Retinal pigment epithelial cell (primary cell): ENCODE results near the gene ATP8B1.

Experiments used
- DNase-seq: peaks from one replicate; pipeline ENCODE4 v3.0.0-alpha.2; 2010; ENCODE audit warnings: low read depth
- H3K4me3 ChIP-seq: 2 replicates; pipeline ENCODE4 v1.5.1; 2011; ENCODE audit warnings: mild to moderate bottlenecking, low read length, control low read depth, moderate library complexity
- TF ChIP-seq, protein P1 (sequence below): conservative IDR thresholded peaks from 2 replicates; pipeline ENCODE4 v1.5.1; 2011; ENCODE audit warnings: low read depth, low read length, control low read depth, inconsistent platforms

The ATP8B1 gene

DNA sequence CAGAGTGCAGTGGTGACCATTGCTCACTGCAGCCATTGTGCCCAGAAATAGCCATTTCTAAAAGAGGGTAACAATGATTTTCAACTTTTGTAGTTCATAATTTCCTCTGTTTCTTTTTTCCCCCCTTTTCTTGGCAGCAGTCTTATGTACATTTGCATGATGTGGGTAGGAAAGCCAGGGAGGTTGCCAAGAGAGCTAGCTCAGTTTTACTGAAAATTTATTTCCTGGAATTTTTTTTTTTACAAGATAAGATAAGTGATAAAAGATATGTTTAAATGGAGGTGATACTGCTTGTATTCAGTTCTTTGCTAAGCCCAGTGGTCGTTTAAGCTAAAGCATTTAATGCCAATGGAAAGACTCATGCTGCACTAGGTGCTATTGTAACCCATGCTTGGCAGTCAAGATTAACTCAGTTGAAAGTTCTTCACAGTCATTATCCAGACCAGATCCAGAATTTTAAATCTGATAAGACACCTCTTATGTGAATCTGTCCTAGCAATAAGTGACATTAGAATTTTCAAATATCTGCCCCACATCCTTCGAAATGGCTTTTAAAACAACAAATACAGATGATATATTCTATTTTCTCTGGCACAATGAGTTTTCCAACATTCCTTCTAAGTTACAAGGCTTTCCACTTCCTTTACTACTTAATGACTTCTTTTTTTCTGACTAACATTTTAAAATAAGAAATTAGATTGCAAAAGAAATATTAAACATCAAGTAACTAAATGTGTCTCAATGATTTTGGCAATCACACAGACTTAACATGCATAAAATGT, 4.4 kb upstream of the ATP8B1 start:
- no peak overlapping the region for H3K4me3 ChIP-seq
- TF ChIP-seq, protein P1, sequence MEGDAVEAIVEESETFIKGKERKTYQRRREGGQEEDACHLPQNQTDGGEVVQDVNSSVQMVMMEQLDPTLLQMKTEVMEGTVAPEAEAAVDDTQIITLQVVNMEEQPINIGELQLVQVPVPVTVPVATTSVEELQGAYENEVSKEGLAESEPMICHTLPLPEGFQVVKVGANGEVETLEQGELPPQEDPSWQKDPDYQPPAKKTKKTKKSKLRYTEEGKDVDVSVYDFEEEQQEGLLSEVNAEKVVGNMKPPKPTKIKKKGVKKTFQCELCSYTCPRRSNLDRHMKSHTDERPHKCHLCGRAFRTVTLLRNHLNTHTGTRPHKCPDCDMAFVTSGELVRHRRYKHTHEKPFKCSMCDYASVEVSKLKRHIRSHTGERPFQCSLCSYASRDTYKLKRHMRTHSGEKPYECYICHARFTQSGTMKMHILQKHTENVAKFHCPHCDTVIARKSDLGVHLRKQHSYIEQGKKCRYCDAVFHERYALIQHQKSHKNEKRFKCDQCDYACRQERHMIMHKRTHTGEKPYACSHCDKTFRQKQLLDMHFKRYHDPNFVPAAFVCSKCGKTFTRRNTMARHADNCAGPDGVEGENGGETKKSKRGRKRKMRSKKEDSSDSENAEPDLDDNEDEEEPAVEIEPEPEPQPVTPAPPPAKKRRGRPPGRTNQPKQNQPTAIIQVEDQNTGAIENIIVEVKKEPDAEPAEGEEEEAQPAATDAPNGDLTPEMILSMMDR: no peak
- DNase-seq: no peak

DNA sequence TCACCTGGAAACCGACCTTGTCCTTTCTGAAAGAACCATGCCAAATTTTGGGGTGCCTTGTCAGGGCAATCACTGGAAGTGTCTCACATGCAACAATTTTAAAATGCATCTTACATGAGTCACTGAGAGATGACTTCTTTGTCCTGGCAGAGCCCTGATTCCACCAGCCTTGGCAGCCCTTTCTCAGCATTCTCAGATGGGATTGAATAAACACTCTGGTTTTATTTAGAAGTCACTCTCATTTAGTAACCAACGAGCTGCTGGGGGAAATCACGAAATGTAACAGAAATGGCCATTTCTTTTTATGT, 3.8 kb upstream of the ATP8B1 start:
- no peak for DNase-seq
- no peak overlapping the region for H3K4me3 ChIP-seq
- TF ChIP-seq, protein P1: no peak

DNA sequence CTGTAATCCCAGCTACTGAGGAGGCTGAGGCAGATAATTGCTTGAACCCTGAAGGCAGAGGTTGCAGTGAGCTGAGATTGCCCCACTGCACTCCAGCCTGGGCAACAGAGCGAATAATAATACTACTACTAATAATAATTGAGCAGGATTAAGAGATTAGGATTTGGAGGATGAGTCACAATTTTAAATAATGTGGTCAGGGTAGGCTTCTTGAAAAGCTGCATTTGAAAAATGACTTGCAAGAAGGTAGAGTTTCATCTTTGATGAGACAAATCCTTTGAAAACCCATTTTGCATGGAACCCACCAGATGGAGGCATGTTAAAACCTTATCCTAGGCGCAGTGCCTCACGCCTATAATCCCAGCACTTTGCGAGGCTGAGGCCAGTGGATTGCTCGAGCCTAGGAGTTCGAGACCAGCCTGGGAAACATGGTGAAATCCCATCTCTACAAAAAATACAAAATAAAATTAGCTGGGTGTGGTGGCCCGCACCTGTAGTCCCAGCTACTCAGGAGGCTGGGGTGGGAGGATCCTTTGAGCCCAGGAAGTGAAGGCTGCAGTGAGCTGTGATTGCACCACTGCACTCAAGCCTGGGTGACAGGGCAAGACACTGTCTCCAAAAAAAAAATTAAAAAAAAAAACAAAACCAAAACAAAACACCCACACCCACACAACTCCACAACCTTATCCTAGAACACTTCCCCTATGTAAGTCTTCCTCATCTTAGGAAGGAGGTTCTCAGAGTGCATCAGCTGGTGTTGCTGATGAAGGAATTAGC, 3.3 kb upstream of the ATP8B1 start:
- H3K4me3 ChIP-seq: no peak overlapping the region
- no peak for DNase-seq
- TF ChIP-seq, protein P1: no peak

DNA sequence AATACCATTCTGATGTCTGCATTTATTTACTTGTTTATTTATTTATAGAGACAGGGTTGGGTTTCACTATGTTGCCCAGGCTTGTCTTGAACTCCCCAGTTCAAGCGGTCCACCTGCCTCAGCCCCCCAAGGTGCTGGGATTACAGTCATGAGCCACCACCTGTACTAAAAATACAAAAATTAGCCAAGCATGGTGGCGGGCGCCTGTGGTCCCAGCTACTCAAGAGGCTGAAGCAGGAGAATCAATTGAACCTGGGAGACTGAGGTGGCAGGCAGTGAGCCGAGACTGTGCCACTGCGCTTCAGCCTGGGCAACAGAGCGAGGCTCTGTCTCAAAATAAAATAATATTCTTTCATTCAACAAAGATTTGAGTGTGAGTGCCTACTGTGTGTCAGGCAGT, 2.0 kb upstream of the ATP8B1 start:
- TF ChIP-seq, protein P1: no peak
- H3K4me3 ChIP-seq: no peak overlapping the region
- DNase-seq: no peak

DNA sequence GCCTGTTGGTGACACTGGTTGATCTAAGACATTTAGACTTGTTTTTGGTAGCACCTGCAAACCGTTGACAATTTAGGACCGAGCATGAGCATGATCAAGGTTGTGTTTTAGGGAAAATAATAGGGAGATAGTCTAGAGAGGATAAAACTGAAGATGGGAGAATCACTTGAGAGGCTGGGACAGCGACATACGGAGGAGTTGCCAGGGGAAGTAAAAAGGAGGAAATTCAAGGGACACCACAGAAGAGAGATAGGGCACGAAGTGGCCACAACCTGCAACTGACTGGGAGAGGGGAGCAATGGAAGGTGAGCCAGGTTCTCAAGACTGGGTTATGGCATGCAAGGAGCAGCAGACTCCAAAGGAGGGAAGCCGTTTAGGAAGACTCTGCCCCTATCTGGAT, 1.4 kb upstream of the ATP8B1 start:
- TF ChIP-seq, protein P1: no peak
- no peak overlapping the region for H3K4me3 ChIP-seq
- DNase-seq: no peak

DNA sequence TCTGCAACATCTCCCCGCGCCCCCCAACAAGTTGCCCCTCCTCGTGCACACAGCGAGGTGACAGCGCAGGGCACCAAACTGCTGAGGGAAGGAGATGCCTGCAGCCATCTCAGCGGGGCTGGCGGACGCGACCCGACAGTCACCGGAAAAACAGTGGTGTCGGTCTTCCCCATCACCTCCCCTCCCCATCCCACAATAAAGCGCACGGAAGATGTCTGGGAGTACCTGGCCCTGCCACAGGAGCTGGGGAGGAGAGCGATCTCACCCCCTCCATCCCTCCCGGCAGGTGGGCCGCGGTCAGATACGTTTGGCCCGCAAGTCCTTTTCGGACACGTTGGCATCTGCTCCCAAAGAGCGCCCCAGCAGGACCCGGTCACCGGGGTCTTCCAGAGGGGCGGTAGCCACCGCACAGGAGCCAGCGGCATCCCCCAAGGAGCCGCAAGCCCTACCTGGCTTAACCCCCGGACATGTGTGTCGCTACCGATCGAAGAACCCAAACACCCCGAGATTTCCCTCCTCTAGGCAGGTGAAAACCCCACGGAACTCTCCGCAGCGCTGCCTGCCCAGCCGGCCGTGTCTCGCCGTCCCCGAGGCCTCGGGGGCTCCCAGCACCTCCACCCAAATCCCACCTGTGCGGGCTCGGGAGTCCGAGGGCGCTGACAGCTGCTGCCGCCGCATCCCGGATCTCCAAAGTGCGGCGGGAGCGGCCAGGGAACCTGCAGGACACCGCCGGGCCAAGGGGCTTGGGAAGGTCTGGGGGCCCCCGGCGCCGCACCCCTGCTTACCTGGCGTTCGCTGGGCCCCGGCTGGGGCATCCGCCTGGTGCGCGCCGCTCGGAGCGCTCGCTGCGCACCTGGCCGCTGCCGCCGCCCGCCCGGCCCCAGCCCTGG, 657 bp downstream of the ATP8B1 start:
- H3K4me3 ChIP-seq: peak overlapping the region; percentile 82
- TF ChIP-seq, protein P1: no peak
- no peak for DNase-seq
